D721Med (cell line): Measurements from ENCODE around the gene AP1S2.
"Not testable (repeated sequence)": the region's sequence is repeated elsewhere in the genome, so short reads cannot be mapped to it uniquely, and the experiment has no call there.

Experiments
- DNase-seq: peaks from one replicate; pipeline ENCODE4 v3.0.0; 2011; ENCODE audit warnings: low spot score; ENCODE audit not compliant: insufficient read length
- FAIRE-seq: peaks from 2 replicates; lab custom pipeline; 2011; peaks lifted over from hg19 to GRCh38; lab: Jason Lieb, UNC
- TF ChIP-seq, protein P1 (sequence below): IDR thresholded peaks from 2 replicates; pipeline ENCODE4 v1.5.1; 2012; ENCODE audit warnings: mild to moderate bottlenecking, control low read depth; ENCODE audit not compliant: insufficient read depth; ENCODE audit errors: missing control alignments

The AP1S2 gene

DNA sequence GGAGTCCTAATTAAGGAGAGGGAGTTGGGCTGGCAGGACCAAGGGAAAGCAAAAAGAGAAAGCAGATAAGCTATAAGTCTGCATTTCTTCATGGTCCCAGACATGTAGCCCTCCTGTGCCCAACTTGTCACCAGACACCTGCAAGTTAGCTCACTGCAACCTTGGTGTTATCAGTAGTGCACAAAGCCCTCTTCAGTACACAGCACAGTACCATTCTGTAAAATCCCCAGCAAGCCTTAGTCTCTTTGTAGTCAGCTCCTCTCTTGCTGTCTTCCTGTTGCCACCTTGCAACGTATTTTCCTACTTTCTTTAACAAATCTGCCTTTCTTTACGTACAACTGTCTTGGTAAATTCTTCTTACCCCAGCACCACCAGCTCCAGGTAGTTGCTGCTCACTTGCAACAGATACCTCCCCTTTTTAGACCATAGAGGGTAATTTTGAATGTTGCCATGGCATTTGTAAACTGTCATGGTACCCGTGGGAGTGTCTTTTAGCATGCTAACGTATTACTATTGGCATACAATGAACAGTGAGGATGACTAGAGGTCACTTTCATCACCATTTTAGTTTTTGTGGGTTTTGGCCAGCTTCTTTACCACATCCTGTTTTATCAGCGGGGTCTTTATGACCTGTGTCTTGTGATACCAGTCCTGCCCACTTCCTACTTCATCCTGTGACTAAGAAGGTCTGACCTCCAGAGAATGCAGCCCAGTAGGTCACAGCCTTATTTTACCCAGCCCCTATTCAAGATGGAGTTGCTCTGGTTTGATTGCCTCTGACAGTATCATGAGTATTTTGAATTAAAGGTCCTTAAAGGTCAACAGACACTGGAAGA, 28.3 kb upstream of the AP1S2 start:
- FAIRE-seq (no peak), DNase-seq (no peak)
- TF ChIP-seq, protein P1, sequence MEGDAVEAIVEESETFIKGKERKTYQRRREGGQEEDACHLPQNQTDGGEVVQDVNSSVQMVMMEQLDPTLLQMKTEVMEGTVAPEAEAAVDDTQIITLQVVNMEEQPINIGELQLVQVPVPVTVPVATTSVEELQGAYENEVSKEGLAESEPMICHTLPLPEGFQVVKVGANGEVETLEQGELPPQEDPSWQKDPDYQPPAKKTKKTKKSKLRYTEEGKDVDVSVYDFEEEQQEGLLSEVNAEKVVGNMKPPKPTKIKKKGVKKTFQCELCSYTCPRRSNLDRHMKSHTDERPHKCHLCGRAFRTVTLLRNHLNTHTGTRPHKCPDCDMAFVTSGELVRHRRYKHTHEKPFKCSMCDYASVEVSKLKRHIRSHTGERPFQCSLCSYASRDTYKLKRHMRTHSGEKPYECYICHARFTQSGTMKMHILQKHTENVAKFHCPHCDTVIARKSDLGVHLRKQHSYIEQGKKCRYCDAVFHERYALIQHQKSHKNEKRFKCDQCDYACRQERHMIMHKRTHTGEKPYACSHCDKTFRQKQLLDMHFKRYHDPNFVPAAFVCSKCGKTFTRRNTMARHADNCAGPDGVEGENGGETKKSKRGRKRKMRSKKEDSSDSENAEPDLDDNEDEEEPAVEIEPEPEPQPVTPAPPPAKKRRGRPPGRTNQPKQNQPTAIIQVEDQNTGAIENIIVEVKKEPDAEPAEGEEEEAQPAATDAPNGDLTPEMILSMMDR: no peak

DNA sequence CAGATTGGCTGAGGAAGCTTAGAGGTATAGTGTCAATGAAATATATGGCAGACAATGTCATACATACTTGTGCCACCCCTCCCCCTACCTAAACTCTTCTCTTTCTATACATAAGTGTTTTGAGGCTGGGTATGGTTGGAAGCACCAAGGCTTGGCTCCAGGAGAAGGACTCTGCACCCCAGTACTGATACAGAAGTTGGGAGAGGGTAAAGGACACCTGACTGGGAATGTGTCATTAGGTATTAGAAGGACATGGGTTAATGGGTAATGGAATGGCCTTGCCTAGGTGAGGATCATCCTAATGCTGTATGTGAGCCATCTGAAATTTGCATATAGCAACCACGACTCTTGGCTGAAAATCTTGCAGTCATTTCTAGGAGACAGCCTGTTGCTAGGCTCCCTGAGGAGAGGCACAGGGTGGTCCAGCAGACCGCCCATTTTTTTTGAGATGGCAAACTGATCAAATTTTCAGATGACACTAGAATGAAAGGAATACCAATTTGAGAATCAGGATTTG, 26.8 kb upstream of the AP1S2 start:
- DNase-seq: no peak
- FAIRE-seq: no peak
- TF ChIP-seq, protein P1: no peak

DNA sequence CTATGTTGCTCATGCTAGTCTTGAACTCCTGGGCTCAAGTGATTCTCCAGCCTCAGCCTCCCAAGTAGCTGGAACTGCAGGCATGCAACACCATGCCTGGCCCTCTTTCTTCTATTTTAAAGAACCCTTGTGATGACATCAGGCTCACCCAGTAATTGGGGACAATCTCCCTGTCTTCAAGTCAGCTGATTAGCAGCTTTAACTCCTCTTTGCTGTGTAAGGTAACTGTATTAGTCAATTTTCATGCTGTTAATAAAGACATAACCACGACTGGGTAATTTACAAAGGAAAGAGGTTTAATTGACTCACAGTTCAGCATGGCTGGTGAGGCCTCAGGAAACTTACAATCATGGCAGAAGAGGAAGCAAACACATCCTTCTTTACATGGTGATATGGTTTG, 23.3 kb upstream of the AP1S2 start:
- not testable (repeated sequence) for FAIRE-seq, DNase-seq

DNA sequence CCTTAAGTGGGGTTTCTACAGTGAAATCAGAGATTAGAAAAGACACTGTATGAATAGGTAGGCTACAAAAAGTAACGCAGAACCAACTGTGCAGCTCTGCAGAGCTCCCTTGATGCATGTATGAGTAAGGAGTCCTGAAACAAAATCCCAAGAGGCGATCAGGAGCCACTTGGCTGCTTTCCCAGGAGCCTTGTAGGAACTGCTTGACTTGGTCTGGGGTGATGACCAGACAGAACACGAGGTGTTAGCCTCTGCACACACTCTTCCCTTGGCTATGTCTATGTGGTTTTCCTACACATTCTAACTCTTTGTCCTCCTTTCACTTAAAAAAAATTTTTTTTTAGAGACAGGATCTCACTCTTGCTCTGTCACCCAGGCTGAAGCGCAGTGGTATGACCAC, 22.8 kb upstream of the AP1S2 start:
- FAIRE-seq: no peak
- TF ChIP-seq, protein P1: no peak
- DNase-seq: no peak

DNA sequence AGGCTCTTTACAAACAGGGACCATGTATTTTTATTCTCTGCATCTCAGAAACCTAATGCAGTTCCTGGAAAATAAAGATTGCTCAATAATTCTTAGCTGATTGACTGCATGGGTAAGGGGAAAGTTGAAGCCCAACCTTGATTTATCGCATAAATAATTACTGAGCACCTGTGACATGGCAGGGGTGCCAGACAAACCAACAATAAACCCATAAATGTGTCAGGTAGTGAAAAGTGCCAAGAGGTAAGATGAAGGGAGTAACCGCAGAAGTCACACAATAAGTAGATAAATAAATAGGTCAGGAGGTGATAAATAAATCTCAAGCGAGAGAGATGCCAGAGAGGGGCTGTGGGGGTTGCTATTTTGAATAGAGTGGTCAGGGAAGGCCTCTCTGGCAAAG, 20.1 kb upstream of the AP1S2 start:
- no peak for FAIRE-seq
- no peak for DNase-seq
- TF ChIP-seq, protein P1: no peak

DNA sequence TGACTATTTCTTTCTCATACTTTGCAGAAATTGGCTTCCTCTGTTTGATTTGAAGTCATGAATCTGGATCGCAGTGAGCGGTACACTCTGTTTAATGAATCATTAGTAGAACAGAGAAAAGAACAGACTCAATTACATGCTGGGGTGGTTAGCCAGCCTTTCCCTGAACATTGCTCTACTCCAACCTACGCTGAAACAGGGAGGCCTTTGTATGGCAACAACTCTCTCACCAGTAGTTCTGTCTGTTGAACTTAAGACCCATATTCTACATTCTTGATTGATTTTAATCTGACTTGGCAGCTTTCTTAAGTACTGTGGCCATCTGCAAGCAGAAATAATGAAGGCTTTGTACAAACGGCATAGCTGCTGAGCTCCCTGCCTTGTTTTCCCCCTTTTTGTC, 19.0 kb upstream of the AP1S2 start:
- DNase-seq: no peak
- no peak for FAIRE-seq
- TF ChIP-seq, protein P1: no peak

DNA sequence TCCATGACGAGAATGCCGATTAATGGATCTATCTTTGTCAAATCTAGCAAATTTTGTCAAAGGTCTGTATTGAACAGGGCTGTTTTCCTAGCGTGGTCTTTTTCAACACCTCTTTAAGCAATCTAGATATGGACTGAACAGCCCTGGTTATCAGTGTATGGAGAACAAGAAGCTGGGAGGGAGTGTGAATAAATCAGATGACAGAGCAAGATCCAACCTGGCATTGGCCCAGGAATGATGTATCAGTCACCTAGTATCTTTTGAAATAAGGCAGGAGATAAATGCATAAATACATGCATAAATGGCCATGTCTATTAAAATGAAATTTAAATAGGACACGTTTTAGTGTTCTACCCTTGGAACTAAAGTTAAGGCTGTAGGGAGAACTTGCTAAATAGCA, 15.7 kb upstream of the AP1S2 start:
- TF ChIP-seq, protein P1: no peak
- no peak for DNase-seq
- no peak for FAIRE-seq
